GM12892 (cell line): Measurements from ENCODE around the gene RFC3.

Source experiments
- POLR2A ChIP-seq: IDR thresholded peaks from 2 replicates; pipeline ENCODE4 v1.6.1; 2011; ENCODE audit warnings: low read depth, low read length, control low read depth
- POLR2AphosphoS5 ChIP-seq: IDR thresholded peaks from 2 replicates; pipeline ENCODE4 v1.6.1; 2011; ENCODE audit warnings: low read depth, low read length, control low read depth
- TAF1 ChIP-seq: IDR thresholded peaks from 2 replicates; pipeline ENCODE4 v1.6.1; 2011; ENCODE audit warnings: low read depth, mild to moderate bottlenecking, control low read depth, low read length, borderline replicate concordance

DNA sequence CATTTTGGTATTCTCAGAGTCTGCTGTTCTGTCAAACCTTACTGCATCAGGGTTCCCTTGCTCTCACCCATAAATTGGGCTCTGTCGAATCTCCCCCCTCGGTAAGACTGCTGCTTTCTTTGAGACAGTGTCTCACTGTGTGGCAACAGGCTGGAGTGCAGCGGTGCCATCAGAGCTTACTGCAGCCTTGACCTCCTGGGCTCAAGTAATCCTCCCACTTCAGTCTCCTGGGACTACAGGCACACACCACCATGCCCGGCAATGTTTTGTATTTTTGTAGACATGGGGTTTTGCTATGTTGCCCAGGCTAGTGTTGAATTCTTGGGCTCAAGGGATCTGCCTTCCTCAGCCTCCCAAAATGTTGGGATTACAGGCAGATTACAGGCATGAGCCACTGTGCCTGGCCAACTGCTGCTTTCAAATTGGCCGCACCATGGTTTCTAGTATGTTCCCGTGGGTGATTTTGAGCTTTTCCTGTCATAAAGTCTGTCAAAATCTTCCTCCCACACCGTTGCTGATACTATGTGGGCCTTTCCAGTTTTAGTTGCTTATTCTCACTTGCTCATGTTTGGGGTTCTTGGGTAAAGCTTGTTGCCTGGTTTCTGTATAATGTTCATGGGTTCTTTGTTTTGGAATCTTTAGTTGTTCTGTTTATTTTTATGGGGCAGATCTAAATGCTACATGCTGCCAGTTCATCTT, 10.6 kb downstream of the RFC3 start:
- TF ChIP-seq POLR2A (peak; percentile 20; the same call in 1 of the 2 replicates), TAF1 (no peak), POLR2AphosphoS5 (no peak; the same call in 1 of the 2 replicates)
